GM12878 (cell line): ENCODE measurements around the gene PDX1. TPM values are rescaled to one million over a fixed set of nuclear protein-coding genes. Genes with fewer than 3 reads are reported as not detected.
A peak's percentile ranks its signal among the peaks of the same experiment; 100 is the strongest.

ENCODE experiments used
- ATAC-seq: fragments of 200-7000 bp; cut with Tn5 transposase; 3 replicates; pipeline ENCODE4 v1.9.1; 2020; ENCODE audit warnings: mild to moderate bottlenecking, moderate library complexity
- BruUV-seq: library from RNA; stranded (reverse); fragments of 400-500 nt; replicated peaks from 2 replicates; lab custom pipeline; 2021; lab: Mats Ljungman, UMichigan
- CTCF ChIA-PET: fragments of 300-600 bp; sonication (Branson Sonifier 250); formaldehyde crosslinking; extraction: SDS; loops from one replicate; lab custom pipeline; 2021; ENCODE audit warnings: inconsistent platforms; lab: Yijun Ruan, JAX
- POLR2A ChIA-PET: fragments of 350-600 bp; formaldehyde crosslinking; extraction: SDS; loops from one replicate; lab custom pipeline; 2021; ENCODE audit warnings: inconsistent platforms; lab: Charles Lee
- RAD21 ChIA-PET: fragments of 300-600 bp; sonication (Branson Sonifier 250); formaldehyde crosslinking; loops from one replicate; lab custom pipeline; 2023; ENCODE audit warnings: antibody characterized with exemption; ENCODE audit not compliant: unreplicated experiment; lab: Charles Lee
- SMC1A ChIA-PET: fragments of 300-600 bp; sonication (Branson Sonifier 250); formaldehyde crosslinking; loops from one replicate; lab custom pipeline; 2023; ENCODE audit not compliant: unreplicated experiment, uncharacterized antibody; lab: Charles Lee
- DNase-seq: peaks from one replicate; pipeline ENCODE4 v3.0.0-alpha.2; 2011; ENCODE audit warnings: low read depth, low spot score
- FAIRE-seq: peaks from 3 replicates; lab custom pipeline; 2011; peaks lifted over from hg19 to GRCh38; lab: Jason Lieb, UNC
- H2AFZ ChIP-seq: 2 replicates; pipeline ENCODE4 v1.6.0; 2011; ENCODE audit warnings: low read depth, low read length, control low read depth; ENCODE audit not compliant: control insufficient read depth
- H3K27ac ChIP-seq: 2 replicates; pipeline ENCODE4 v1.5.1; 2011; ENCODE audit warnings: control low read depth; ENCODE audit not compliant: control insufficient read depth, insufficient read depth
- H3K27me3 ChIP-seq, 2 experiments: replicated peaks in 1 of 2; 2 replicates each; pipeline versions ENCODE4 v1.6.0 to v1.6.1; 2011; ENCODE audit warnings: low read length in 1 of 2; ENCODE audit not compliant: control insufficient read depth in 2 of 2, insufficient read depth in 2 of 2
- H3K36me3 ChIP-seq, 2 experiments: 2 replicates each; pipeline ENCODE4 v1.5.1; 2011; ENCODE audit warnings: low read length in 1 of 2; ENCODE audit not compliant: control insufficient read depth in 2 of 2, insufficient read depth in 2 of 2
- H3K4me1 ChIP-seq: 2 replicates; pipeline ENCODE4 v1.6.1; 2011; ENCODE audit warnings: mild to moderate bottlenecking, low read length, moderate library complexity, mixed read lengths; ENCODE audit not compliant: control insufficient read depth, insufficient read depth
- H3K4me2 ChIP-seq: 2 replicates; pipeline ENCODE4 v1.6.0; 2011; ENCODE audit warnings: control low read depth; ENCODE audit not compliant: control insufficient read depth, insufficient read depth
- H3K4me3 ChIP-seq: fragments of 200-600 bp; sonication (generic); 2 replicates; pipeline ENCODE4 v1.5.1; 2016
- H3K79me2 ChIP-seq: 2 replicates; pipeline ENCODE4 v1.6.0; 2011; ENCODE audit warnings: low read length; ENCODE audit not compliant: control insufficient read depth, insufficient read depth
- H3K9ac ChIP-seq: 2 replicates; pipeline ENCODE4 v1.8.0; 2011; ENCODE audit warnings: low read length, control low read depth, mixed read lengths; ENCODE audit not compliant: control insufficient read depth, insufficient read depth
- H3K9me3 ChIP-seq: replicated peaks from 3 replicates; pipeline ENCODE4 v1.5.1; 2011; ENCODE audit warnings: mild to moderate bottlenecking, low read length; ENCODE audit not compliant: control insufficient read depth, insufficient read depth
- H4K20me1 ChIP-seq: 2 replicates; pipeline ENCODE4 v1.6.0; 2011; ENCODE audit not compliant: control insufficient read depth, insufficient read depth
- ASH2L ChIP-seq: fragments of 300-600, 200-600 bp; sonication (generic); IDR thresholded peaks from 2 replicates; pipeline ENCODE4 v1.6.1; 2017; ENCODE audit warnings: low read depth, mild to moderate bottlenecking, borderline replicate concordance
- BHLHE40 ChIP-seq, 2 experiments: fragments of 450-650 bp in 1 of 2; IDR thresholded peaks; 2 replicates each; pipeline ENCODE4 v1.6.1; 2011 to 2017; ENCODE audit warnings: low read depth in 2 of 2, borderline replicate concordance in 1 of 2, improper control_type of control experiment in 1 of 2, low read length in 1 of 2, mild to moderate bottlenecking in 1 of 2
- CBX5 ChIP-seq: sonication (generic); IDR thresholded peaks from 2 replicates; pipeline ENCODE4 v1.6.1; 2016; ENCODE audit warnings: low read depth, moderate library complexity, mild to moderate bottlenecking, inconsistent platforms
- CHD1 ChIP-seq: IDR thresholded peaks from 2 replicates; pipeline ENCODE4 v1.6.1; 2012; ENCODE audit warnings: low read depth, low read length, improper control_type of control experiment
- CTCF ChIP-seq, 3 experiments: IDR thresholded peaks in 2 of 3; conservative IDR thresholded peaks in 1 of 3; 2 replicates each; pipeline ENCODE4 v1.5.1; 2011; ENCODE audit warnings: low read depth in 3 of 3, low read length in 3 of 3, mild to moderate bottlenecking in 3 of 3, control low read depth in 2 of 3, moderate library complexity in 2 of 3, inconsistent platforms in 1 of 3, mixed read lengths in 1 of 3; ENCODE audit not compliant: control insufficient read depth in 2 of 3, insufficient read depth in 1 of 3; ENCODE audit errors: extremely low read depth in 1 of 3
- IKZF2 ChIP-seq, 2 experiments: fragments of 450-650 bp; IDR thresholded peaks; 2 replicates each; pipeline ENCODE4 v1.6.1; 2017; ENCODE audit warnings: mild to moderate bottlenecking in 2 of 2, moderate library complexity in 2 of 2
- KAT2A ChIP-seq: conservative IDR thresholded peaks from 2 replicates; pipeline ENCODE4 v1.6.1; 2011; ENCODE audit warnings: low read depth, low read length; ENCODE audit not compliant: control insufficient read depth
- MYB ChIP-seq: fragments of 150-350 bp; IDR thresholded peaks from 2 replicates; pipeline ENCODE4 v1.6.1; 2014; ENCODE audit warnings: mild to moderate bottlenecking, low read depth, low read length, borderline replicate concordance
- PKNOX1 ChIP-seq: fragments of 450-650 bp; IDR thresholded peaks from 2 replicates; pipeline ENCODE4 v1.6.1; 2016; ENCODE audit warnings: mild to moderate bottlenecking
- RB1 ChIP-seq: fragments of 450-650 bp; formaldehyde crosslinking; IDR thresholded peaks from 2 replicates; pipeline ENCODE4 v1.6.1; 2017; ENCODE audit warnings: mild to moderate bottlenecking, borderline replicate concordance
- RCOR1 ChIP-seq: conservative IDR thresholded peaks from 2 replicates; pipeline ENCODE4 v1.6.1; 2012; ENCODE audit warnings: low read depth, low read length, improper control_type of control experiment
- RELA ChIP-seq: fragments of 450-650 bp; IDR thresholded peaks from 2 replicates; pipeline ENCODE4 v1.8.0; 2014; ENCODE audit warnings: borderline replicate concordance; ENCODE audit not compliant: partially characterized antibody
- RFX5 ChIP-seq: IDR thresholded peaks from 2 replicates; pipeline ENCODE4 v1.6.1; 2011; ENCODE audit warnings: low read depth, low read length, improper control_type of control experiment
- SREBF2 ChIP-seq: IDR thresholded peaks from 2 replicates; pipeline ENCODE4 v1.6.1; 2012; ENCODE audit warnings: mild to moderate bottlenecking, low read length
- STAT1 ChIP-seq: fragments of 450-650 bp; conservative IDR thresholded peaks from 2 replicates; pipeline ENCODE4 v1.6.1; 2014; ENCODE audit warnings: antibody characterized with exemption, mild to moderate bottlenecking
- SUPT20H ChIP-seq: IDR thresholded peaks from 2 replicates; pipeline ENCODE4 v1.6.1; 2011; ENCODE audit warnings: low read depth, mild to moderate bottlenecking, low read length, moderate library complexity, borderline replicate concordance; ENCODE audit not compliant: control insufficient read depth
- YY1 ChIP-seq: IDR thresholded peaks from 2 replicates; pipeline ENCODE4 v1.6.1; 2011; ENCODE audit warnings: low read depth, mild to moderate bottlenecking, low read length
- ZNF24 ChIP-seq: fragments of 450-650 bp; IDR thresholded peaks from 2 replicates; pipeline ENCODE4 v1.6.1; 2017; ENCODE audit warnings: antibody characterized with exemption, mild to moderate bottlenecking
- WGBS: methylation state at CpG from one replicate; pipeline ENCODE4 v1.1.6; 2016; ENCODE audit warnings: low lambda C conversion rate; ENCODE audit not compliant: insufficient replicate concordance, insufficient coverage; ENCODE audit errors: missing lambda C conversion rate; 5-methylcytosine and 5-hydroxymethylcytosine counted together
- in situ Hi-C: fragments of 300-500 bp; cut with MboI; formaldehyde crosslinking; loops from 9 replicates; pipeline ENCODE4 v1.14.3; 2018; ENCODE audit warnings: mixed read lengths
- intact Hi-C: fragments of 100-400 bp; cut with micrococcal nuclease; formaldehyde crosslinking; loops from one replicate; pipeline ENCODE4 v1.14.2; 2022; ENCODE audit not compliant: unreplicated experiment
- polyA plus RNA-seq, 11 experiments: library from polyadenylated mRNA; depleted of rRNA in 4 of 11; unstranded in 6 of 11; stranded (reverse) in 5 of 11; fragments of >200 nt; fragmentation: Nextera tagmentation in 4 of 11; fragmentation: Illumina TruSeq in 1 of 11; extraction: Ambion mirVana in 4 of 11; extraction: Trizol in 1 of 11; gene quantifications; 1 replicate in 1 of 11; 2 replicates in 10 of 11; pipeline versions ENCODE4 v1.2.1 to v1.2.3, GENCODE V29; 2011 to 2016; ENCODE audit warnings: inconsistent platforms in 2 of 11, missing spikeins in 2 of 11, low read depth in 1 of 11
- total RNA-seq, 4 experiments: library from RNA; depleted of rRNA in 3 of 4; stranded (reverse); fragments of >200 nt in 3 of 4; fragmentation: Illumina TruSeq in 1 of 4; extraction: Trizol in 1 of 4; gene quantifications; 2 replicates each; pipeline versions ENCODE4 v1.2.1 to v1.2.3, GENCODE V29; 2013 to 2021

PDX1 gene
- total and polyA plus RNA-seq, 10 of the 15 experiments (the other 5 are each of a cell fraction or from before 2014, with no cell fraction given) = 0.02 to 0.03 TPM; not detected in 8

GRCh38 chr13:27959976-27960361, 40.2 kb downstream of the PDX1 start:
- Histone ChIP-seq H3K4me1 (no peaks in the 10 kb centered on the region), H4K20me1 (no peaks in the 10 kb centered on the region), H3K4me2 (peak overlapping the region; percentile 71), H3K9me3 (no peaks in the 10 kb centered on the region), H3K79me2 (no peaks in the 10 kb centered on the region), H3K9ac (no peak overlapping the region), H3K4me3 (no peak overlapping the region; the same call in 1 of the 2 replicates), H3K27me3 (peaks cover 6 to 7% of the 10 kb centered on the region in 2 experiments; a peak in 3 of 4 replicates), H3K36me3 (no peaks in the 10 kb centered on the region), H2AFZ (no peak overlapping the region), H3K27ac (no peak overlapping the region)
- BruUV-seq = no TSS peak
- FAIRE-seq (no peak), ATAC-seq (no peak), DNase-seq (no peak)
- intact Hi-C loops (loop anchor here (5.0 kb wide), 1 partner anchor 588 kb away; no protein-coding TSS in a partner anchor), in situ Hi-C loops (no loop called here)
- 42% methylated on average over 14 of the region's 14 CpGs for WGBS
- CTCF ChIA-PET = interaction anchor here (0.7 to 14.0 kb wide), 4 partner anchors 91 to 594 kb away, joined by 3 to 360 read pairs (median 7); no protein-coding TSS in a partner anchor
- no peak for TF ChIP-seq SUPT20H
- TF ChIP-seq RB1 = no peak
- no peak for TF ChIP-seq ASH2L
- no peak for TF ChIP-seq BHLHE40 (IDR thresholded peaks at IDR 0.05; ENCODE audit: borderline replicate concordance in 1 of 2, low read depth in 2 of 2, low read length in 1 of 2)
- no peak for TF ChIP-seq KAT2A
- TF ChIP-seq PKNOX1 = no peak
- TF ChIP-seq MYB = no peak
- no peak for TF ChIP-seq RELA
- no peak for TF ChIP-seq SREBF2
- no peak for TF ChIP-seq YY1
- TF ChIP-seq CTCF (IDR thresholded peaks at IDR 0.05 in 2 of 3, conservative IDR thresholded peaks at IDR 0.05 in 1 of 3; ENCODE audit: control insufficient read depth in 2 of 3, extremely low read depth in 1 of 3, insufficient read depth in 1 of 3, low read depth in 3 of 3, low read length in 3 of 3) = no peak
- TF ChIP-seq STAT1 = no peak
- TF ChIP-seq IKZF2 (IDR thresholded peaks at IDR 0.05) = no peak
- no peak for TF ChIP-seq ZNF24
- TF ChIP-seq CHD1 = no peak
- TF ChIP-seq RFX5 = no peak
- TF ChIP-seq RCOR1 = no peak
- TF ChIP-seq CBX5 = no peak
- POLR2A ChIA-PET = no interaction called here
- RAD21 ChIA-PET = interaction anchor here (0.8 to 2.3 kb wide), 3 partner anchors 26 to 133 kb away, joined by 3 to 12 read pairs (median 6); no protein-coding TSS in a partner anchor
- SMC1A ChIA-PET = interaction anchor here (1.3 to 2.8 kb wide), 3 partner anchors 130 to 586 kb away, joined by 3 to 11 read pairs (median 5); no protein-coding TSS in a partner anchor
